Measurements from ENCODE around the gene PGAM2. TPM values are rescaled to one million over a fixed set of nuclear protein-coding genes. Genes with fewer than 3 reads are reported as not detected.

Gene PGAM2
- total RNA-seq, 2 donors from 2014 or later = 9.7 TPM; not detected in 1

GRCh38 chr7:44079331-44080021 lies 14.1 kb upstream of the PGAM2 start:
- TF ChIP-seq CTCF (IDR thresholded peaks at IDR 0.05) (no peak), POLR2A (IDR thresholded peaks at IDR 0.05) (no peak), POLR2AphosphoS5 (IDR thresholded peaks at IDR 0.05) (no peak)
- peaks cover 0 to 39% of the 10 kb centered on the region in 2 donors for H3K36me3 ChIP-seq
- H3K4me3 ChIP-seq = no peak overlapping the region
- 82% methylated on average over 11 of the region's 11 CpGs for WGBS
- no peak overlapping the region for H3K27ac ChIP-seq
- DNase-seq (ENCODE audit: low spot score) = no peak
- no peaks in the 10 kb centered on the region for H3K27me3 ChIP-seq (replicated peaks; ENCODE audit: insufficient read depth)
- H3K9me3 ChIP-seq = no peaks in the 10 kb centered on the region
- H3K4me1 ChIP-seq (replicated peaks) = no peaks in the 10 kb centered on the region
- intact Hi-C loops (cut with DNase I) = loop anchor here (5.0 to 10.0 kb wide), 2 partner anchors 43 to 115 kb away; partner anchors contain the start of gene POLD2

- WGBS = 77% methylated on average over 8 of the region's 8 CpGs
- intact Hi-C loops (cut with DNase I) = loop anchor here (10.0 kb wide), 1 partner anchor 116 kb away; no protein-coding TSS in a partner anchor
These were observed 13.2 kb upstream of the PGAM2 start for GRCh38 chr7:44078521-44078920.

GRCh38 chr7:44077681-44078091 lies 12.3 kb upstream of the PGAM2 start:
- Histone ChIP-seq H3K4me1 (replicated peaks) (peaks cover 6% of the 10 kb centered on the region), H3K27me3 (replicated peaks; ENCODE audit: insufficient read depth) (no peaks in the 10 kb centered on the region), H3K9me3 (no peaks in the 10 kb centered on the region), H3K4me3 (no peak overlapping the region), H3K36me3 (peaks cover 0 to 39% of the 10 kb centered on the region in 2 donors), H3K27ac (no peak overlapping the region)
- no peak for DNase-seq (ENCODE audit: low spot score)
- TF ChIP-seq CTCF (IDR thresholded peaks at IDR 0.05) (no peak), POLR2A (IDR thresholded peaks at IDR 0.05) (no peak), POLR2AphosphoS5 (IDR thresholded peaks at IDR 0.05) (no peak)
- WGBS = 90% methylated on average over 5 of the region's 5 CpGs
- intact Hi-C loops (cut with DNase I) = loop anchor here (10.0 kb wide), 1 partner anchor 117 kb away; no protein-coding TSS in a partner anchor

More at GRCh38 chr7:44078521-44078920, 13.2 kb upstream of the PGAM2 start:
- Histone ChIP-seq H3K27me3 (replicated peaks; ENCODE audit: insufficient read depth) (no peaks in the 10 kb centered on the region), H3K36me3 (peaks cover 0 to 39% of the 10 kb centered on the region in 2 donors), H3K4me1 (replicated peaks) (peaks cover 4% of the 10 kb centered on the region), H3K27ac (no peak overlapping the region), H3K9me3 (no peaks in the 10 kb centered on the region), H3K4me3 (no peak overlapping the region)
- no peak for DNase-seq (ENCODE audit: low spot score)
- TF ChIP-seq CTCF (IDR thresholded peaks at IDR 0.05) (no peak), POLR2AphosphoS5 (IDR thresholded peaks at IDR 0.05) (no peak), POLR2A (IDR thresholded peaks at IDR 0.05) (no peak)

- Histone ChIP-seq H3K4me3 (no peak overlapping the region), H3K4me1 (replicated peaks) (peaks cover 9% of the 10 kb centered on the region), H3K9me3 (no peaks in the 10 kb centered on the region), H3K36me3 (peaks cover 0 to 39% of the 10 kb centered on the region in 2 donors), H3K27me3 (replicated peaks; ENCODE audit: insufficient read depth) (no peaks in the 10 kb centered on the region), H3K27ac (no peak overlapping the region)
- WGBS = 90% methylated on average over 9 of the region's 9 CpGs
- intact Hi-C loops (cut with DNase I) = loop anchor here (10.0 kb wide), 1 partner anchor 118 kb away; no protein-coding TSS in a partner anchor
- TF ChIP-seq POLR2A (IDR thresholded peaks at IDR 0.05) (no peak), CTCF (IDR thresholded peaks at IDR 0.05) (no peak), POLR2AphosphoS5 (IDR thresholded peaks at IDR 0.05) (no peak)
- no peak for DNase-seq (ENCODE audit: low spot score)
These were observed 11.7 kb upstream of the PGAM2 start for GRCh38 chr7:44077061-44077460.

Measured in prostate gland (tissue), 2 donors.